ENCODE measurements around the gene COPRS.

The COPRS gene

DNA sequence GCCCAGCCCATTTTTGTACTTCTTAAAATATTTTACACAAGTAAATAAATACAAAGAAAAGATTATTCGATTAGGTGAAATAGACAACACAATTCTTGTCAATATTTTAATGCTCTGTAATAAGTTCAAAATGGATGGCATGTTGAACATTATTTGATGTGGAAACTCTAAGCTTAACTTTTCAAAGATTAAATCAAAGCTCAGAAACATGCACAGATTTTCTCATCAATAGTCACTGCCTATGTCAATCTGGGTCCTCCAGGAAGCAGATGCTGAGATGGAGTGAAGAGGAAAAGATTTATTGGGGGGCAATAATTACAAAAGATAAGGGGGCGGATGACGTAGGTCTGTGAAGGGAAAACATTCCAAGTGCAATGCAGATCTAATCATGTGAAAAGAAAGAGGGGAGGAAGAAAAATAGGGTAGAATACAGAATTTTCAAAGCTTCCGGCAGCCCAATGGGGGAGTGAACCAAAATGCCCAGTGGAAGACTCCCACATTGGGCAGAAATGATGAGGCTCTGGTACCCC, 50.5 kb downstream of the COPRS start:
- no peak for DNase-seq (ENCODE audit: low read depth, low spot score)

DNA sequence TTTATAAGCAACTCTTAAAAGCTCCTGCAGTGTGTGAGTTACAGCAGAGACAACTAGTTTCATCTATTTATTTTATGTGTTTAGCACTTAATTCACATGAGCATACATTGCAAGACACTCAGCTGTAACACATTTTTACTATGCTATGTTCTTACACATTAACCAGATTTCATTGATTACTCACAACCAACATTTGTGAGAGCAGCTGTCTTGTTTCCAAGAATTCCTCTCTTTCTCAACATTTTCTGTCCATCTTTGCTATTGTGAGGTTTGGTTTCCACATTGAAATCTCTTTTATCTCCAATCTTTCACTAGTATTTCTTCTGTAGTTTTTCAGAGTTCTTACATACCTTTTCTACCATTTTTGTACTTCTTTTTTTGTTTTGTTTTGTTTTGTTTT, 51.2 kb downstream of the COPRS start:
- no peak for DNase-seq (ENCODE audit: low read depth, low spot score)

DNA sequence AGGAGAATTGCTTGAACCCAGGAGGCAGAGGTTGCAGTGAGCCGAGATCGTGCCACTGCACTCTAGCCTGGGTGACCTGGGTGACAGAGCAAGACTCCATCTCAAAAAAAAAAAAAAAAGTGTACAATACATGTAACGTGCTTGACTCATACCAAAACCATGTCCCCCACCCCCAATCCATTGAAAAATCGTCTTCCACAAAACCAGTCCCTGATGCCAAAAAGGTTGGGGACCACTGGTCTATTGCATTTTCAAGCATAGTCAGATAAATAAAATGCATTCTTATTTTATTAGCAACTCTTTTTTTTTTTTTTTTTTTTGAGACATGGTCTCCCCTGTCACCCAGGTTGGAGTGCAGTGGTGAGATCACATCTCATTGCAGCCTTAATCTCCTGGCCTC, 52.1 kb downstream of the COPRS start:
- DNase-seq (ENCODE audit: low read depth, low spot score), result no peak

DNA sequence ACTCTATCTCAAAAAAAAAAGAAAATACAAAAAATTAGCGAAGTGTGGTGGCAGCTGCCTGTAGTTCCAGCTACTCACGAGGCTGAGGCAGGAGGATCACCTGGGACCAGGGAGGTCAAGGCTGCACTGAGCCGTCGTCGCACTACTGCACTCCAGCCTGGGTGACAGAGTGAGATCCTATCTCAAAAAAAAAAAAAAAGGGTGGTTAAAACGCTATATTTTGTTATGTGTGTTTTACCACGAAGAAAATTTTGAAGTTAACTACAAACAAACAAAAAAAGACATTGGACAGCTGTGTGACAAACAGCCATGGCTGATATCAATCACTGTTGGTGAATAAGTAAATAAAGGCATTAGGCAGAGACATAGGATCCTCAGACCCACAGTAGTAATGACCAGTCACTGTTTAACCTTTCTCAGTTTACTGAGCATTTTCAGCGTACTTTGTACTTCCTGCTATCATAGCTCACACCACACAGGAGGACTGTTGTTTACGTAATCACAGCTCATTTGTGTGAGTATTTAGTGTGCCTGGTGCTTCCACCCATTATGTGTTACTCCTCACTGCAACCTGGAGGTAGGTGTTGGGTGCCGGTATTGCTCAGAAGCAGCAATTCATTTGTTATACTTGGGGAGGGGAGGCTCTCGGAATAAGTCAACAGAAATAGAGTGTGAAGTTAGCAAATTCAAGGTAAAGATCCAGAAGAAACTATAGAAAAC, 55.4 kb downstream of the COPRS start:
- no peak for DNase-seq (ENCODE audit: low read depth, low spot score)

DNA sequence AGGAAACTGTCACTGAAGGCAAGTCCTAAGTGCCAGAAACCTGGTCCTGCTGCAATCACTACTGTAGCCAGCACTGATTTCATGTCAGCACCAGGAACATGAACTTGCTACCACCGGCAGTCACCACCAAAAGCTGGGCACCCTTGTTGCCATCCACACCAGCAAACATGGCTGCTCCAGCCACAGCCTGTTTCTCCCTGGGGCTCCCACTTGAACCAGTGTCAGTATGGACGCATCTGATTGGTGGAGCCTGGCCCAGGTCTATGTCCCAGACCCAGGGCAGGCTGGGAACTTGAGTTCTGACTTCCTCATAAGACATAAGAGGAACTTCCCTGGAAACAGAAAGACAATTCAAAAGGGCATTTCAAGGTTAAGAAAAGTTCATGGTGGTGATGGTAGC, 56.5 kb downstream of the COPRS start:
- no peak for DNase-seq (ENCODE audit: low read depth, low spot score)
